Neural progenitor cell (in vitro differentiated cells): ENCODE measurements around the gene CFHR1. TPM values are rescaled to one million over a fixed set of nuclear protein-coding genes. Genes with fewer than 3 reads are reported as not detected.
"Not testable (repeated sequence)": the region's sequence is repeated elsewhere in the genome, so short reads cannot be mapped to it uniquely, and the experiment has no call there.

ENCODE experiments used
- DNase-seq: peaks from one replicate; pipeline ENCODE4 v3.0.0-alpha.2; 2016; ENCODE audit warnings: low spot score
- H2AFZ ChIP-seq: fragments of 200-600 bp; sonication (generic); replicated peaks from 2 replicates; pipeline ENCODE4 v1.6.1; 2016; ENCODE audit warnings: antibody characterized with exemption
- H3F3A ChIP-seq: fragments of 200-600 bp; sonication (generic); 2 replicates; pipeline ENCODE4 v1.6.1; 2016; ENCODE audit warnings: antibody characterized with exemption, low read depth
- H3K27ac ChIP-seq: fragments of 200-600 bp; sonication (generic); 2 replicates; pipeline ENCODE4 v1.5.1; 2016; ENCODE audit warnings: mild to moderate bottlenecking
- H3K27me3 ChIP-seq: fragments of 200-600 bp; sonication (generic); 2 replicates; pipeline ENCODE4 v1.6.1; 2016; ENCODE audit warnings: mild to moderate bottlenecking, moderate library complexity
- H3K36me3 ChIP-seq: fragments of 200-600 bp; sonication (generic); 2 replicates; pipeline ENCODE4 v1.5.1; 2016
- H3K4me1 ChIP-seq: fragments of 200-600 bp; sonication (generic); 2 replicates; pipeline ENCODE4 v1.6.1; 2016; ENCODE audit warnings: mixed run types
- H3K4me2 ChIP-seq: fragments of 200-600 bp; sonication (generic); 2 replicates; pipeline ENCODE4 v1.6.1; 2016
- H3K4me3 ChIP-seq: fragments of 200-600 bp; sonication (generic); 2 replicates; pipeline ENCODE4 v1.5.1; 2016
- H3K79me2 ChIP-seq: fragments of 200-600 bp; sonication (generic); 2 replicates; pipeline ENCODE4 v1.6.1; 2016; ENCODE audit warnings: low read depth
- H3K9ac ChIP-seq: fragments of 200-600 bp; sonication (generic); 2 replicates; pipeline ENCODE4 v1.6.1; 2016
- H3K9me3 ChIP-seq: fragments of 200-600 bp; sonication (generic); 2 replicates; pipeline ENCODE4 v1.5.1; 2016; ENCODE audit warnings: low read depth
- H4K20me1 ChIP-seq: fragments of 200-600 bp; sonication (generic); 2 replicates; pipeline ENCODE4 v1.6.1; 2016; ENCODE audit warnings: low read depth
- H3K27ac Mint-ChIP-seq: 3 replicates; pipeline ENCODE4 v1.8.0; 2021; ENCODE audit warnings: mixed read lengths
- H3K27me3 Mint-ChIP-seq: 2 replicates; pipeline ENCODE4 v1.8.0; 2022; ENCODE audit warnings: low read depth, mild to moderate bottlenecking, inconsistent platforms, moderate library complexity, mixed read lengths; ENCODE audit not compliant: insufficient read depth
- H3K36me3 Mint-ChIP-seq: 3 replicates; pipeline ENCODE4 v1.8.0; 2021; ENCODE audit warnings: mixed read lengths
- H3K4me1 Mint-ChIP-seq: 3 replicates; pipeline ENCODE4 v1.8.0; 2021; ENCODE audit warnings: mixed read lengths
- H3K4me3 Mint-ChIP-seq: 3 replicates; pipeline ENCODE4 v1.8.0; 2021; ENCODE audit warnings: mild to moderate bottlenecking, moderate library complexity, mixed read lengths
- H3K9me3 Mint-ChIP-seq: 3 replicates; pipeline ENCODE4 v1.8.0; 2020; ENCODE audit warnings: mixed read lengths
- CTCF ChIP-seq: fragments of 200-600 bp; sonication (generic); IDR thresholded peaks from 2 replicates; pipeline ENCODE4 v1.5.1; 2017; ENCODE audit warnings: antibody characterized with exemption, mild to moderate bottlenecking
- EZH2 ChIP-seq: fragments of 200-600 bp; sonication (generic); IDR thresholded peaks from 2 replicates; pipeline ENCODE4 v1.6.1; 2017; ENCODE audit warnings: antibody characterized with exemption, mild to moderate bottlenecking, moderate library complexity
- EZH2phosphoT487 ChIP-seq: fragments of 200-600 bp; sonication (generic); IDR thresholded peaks from 2 replicates; pipeline ENCODE4 v1.6.1; 2017; ENCODE audit warnings: antibody characterized with exemption
- total RNA-seq: library from RNA; depleted of rRNA; stranded (reverse); fragments of >200 nt; gene quantifications from 2 replicates; pipeline ENCODE4 v1.2.3, GENCODE V29; 2015; ENCODE audit warnings: low replicate concordance

Gene CFHR1
- total RNA-seq: not detected in 2 replicates

- not testable (repeated sequence) for H3K27me3 ChIP-seq, H3K4me1 ChIP-seq, H3K79me2 ChIP-seq, H3K27ac Mint-ChIP-seq, H3K27ac ChIP-seq, H3K9me3 ChIP-seq, H3K36me3 ChIP-seq, H3K4me2 ChIP-seq, H3K9ac ChIP-seq, H4K20me1 ChIP-seq, H3F3A ChIP-seq, H3K4me3 ChIP-seq, H3K4me3 Mint-ChIP-seq, H3K9me3 Mint-ChIP-seq, H3K36me3 Mint-ChIP-seq, H2AFZ ChIP-seq, H3K27me3 Mint-ChIP-seq, H3K4me1 Mint-ChIP-seq, DNase-seq
Measured at GRCh38 chr1:196819531-196819930, at the start of gene CFHR1. TSS of gene CFHR1 (plus strand) at chr1:196819731. CDS start at chr1:196819845, 114 bp downstream.

- not testable (repeated sequence) for H3K9me3 ChIP-seq, H3K4me1 Mint-ChIP-seq, H3K4me2 ChIP-seq, H3K4me1 ChIP-seq, H3K4me3 Mint-ChIP-seq, H3K9ac ChIP-seq, H3K9me3 Mint-ChIP-seq, H4K20me1 ChIP-seq, H3F3A ChIP-seq, H2AFZ ChIP-seq, H3K27me3 Mint-ChIP-seq, DNase-seq, H3K79me2 ChIP-seq, H3K4me3 ChIP-seq, H3K36me3 ChIP-seq, H3K36me3 Mint-ChIP-seq, H3K27ac Mint-ChIP-seq, H3K27ac ChIP-seq, H3K27me3 ChIP-seq
Measured at GRCh38 chr1:196769823-196770222, 49.7 kb upstream of the CFHR1 start.

- DNase-seq: no peak
- H3K9ac ChIP-seq: no peak overlapping the region
- no peak overlapping the region for H2AFZ ChIP-seq
- TF ChIP-seq EZH2 (no peak), EZH2phosphoT487 (no peak), CTCF (no peak)
- H3K27me3 Mint-ChIP-seq: peaks cover 2% of the 10 kb centered on the region
- no peaks in the 10 kb centered on the region for H3K4me1 Mint-ChIP-seq
- no peaks in the 10 kb centered on the region for H3K36me3 ChIP-seq
- no peak overlapping the region for H3K4me2 ChIP-seq
- H4K20me1 ChIP-seq: no peaks in the 10 kb centered on the region
- no peaks in the 10 kb centered on the region for H3K4me1 ChIP-seq
- no peak overlapping the region for H3K27ac ChIP-seq
- no peaks in the 10 kb centered on the region for H3K9me3 Mint-ChIP-seq
- no peaks in the 10 kb centered on the region for H3K27me3 ChIP-seq
- no peaks in the 10 kb centered on the region for H3K79me2 ChIP-seq
- no peaks in the 10 kb centered on the region for H3F3A ChIP-seq
- no peak overlapping the region for H3K4me3 ChIP-seq
- no peak overlapping the region for H3K27ac Mint-ChIP-seq
- no peak overlapping the region for H3K4me3 Mint-ChIP-seq
- H3K9me3 ChIP-seq: no peaks in the 10 kb centered on the region
- H3K36me3 Mint-ChIP-seq: no peaks in the 10 kb centered on the region
Measured at GRCh38 chr1:196773713-196774112, 45.8 kb upstream of the CFHR1 start.

- Histone ChIP-seq H3K4me1 (no peaks in the 10 kb centered on the region), H4K20me1 (no peaks in the 10 kb centered on the region)
- H3K27ac Mint-ChIP-seq: no peak overlapping the region
Measured at GRCh38 chr1:196774175-196774574, 45.4 kb upstream of the CFHR1 start.

More at GRCh38 chr1:196774175-196774574, 45.4 kb upstream of the CFHR1 start:
- DNase-seq: no peak
- H3K4me3 Mint-ChIP-seq: no peak overlapping the region
- H3F3A ChIP-seq: no peaks in the 10 kb centered on the region
- no peaks in the 10 kb centered on the region for H3K9me3 Mint-ChIP-seq
- TF ChIP-seq EZH2phosphoT487: no peak
- TF ChIP-seq CTCF: no peak
- TF ChIP-seq EZH2: no peak
- no peaks in the 10 kb centered on the region for H3K79me2 ChIP-seq
- no peaks in the 10 kb centered on the region for H3K27me3 ChIP-seq
- no peak overlapping the region for H3K9ac ChIP-seq
- no peak overlapping the region for H3K27ac ChIP-seq
- peaks cover 2% of the 10 kb centered on the region for H3K27me3 Mint-ChIP-seq
- H3K9me3 ChIP-seq: no peaks in the 10 kb centered on the region
- no peak overlapping the region for H3K4me2 ChIP-seq
- no peaks in the 10 kb centered on the region for H3K36me3 Mint-ChIP-seq
- no peak overlapping the region for H3K4me3 ChIP-seq
- no peak overlapping the region for H2AFZ ChIP-seq
- H3K36me3 ChIP-seq: no peaks in the 10 kb centered on the region
- no peaks in the 10 kb centered on the region for H3K4me1 Mint-ChIP-seq
